Hepatocyte (in vitro differentiated cells): ENCODE measurements around the gene PLCB4. TPM values are rescaled to one million over a fixed set of nuclear protein-coding genes. Genes with fewer than 3 reads are reported as not detected.

Experiments used
- DNase-seq: peaks from one replicate; pipeline ENCODE4 v3.0.0-alpha.2; 2016; ENCODE audit warnings: low spot score
- H2AFZ ChIP-seq: fragments of 200-600 bp; sonication (generic); 2 replicates; pipeline ENCODE4 v1.6.0; 2016; ENCODE audit warnings: antibody characterized with exemption, mild to moderate bottlenecking
- H3K27ac ChIP-seq: fragments of 200-600 bp; sonication (generic); 2 replicates; pipeline ENCODE4 v1.5.1; 2016; ENCODE audit warnings: mild to moderate bottlenecking
- H3K27me3 ChIP-seq: fragments of 200-600 bp; sonication (generic); 2 replicates; pipeline ENCODE4 v1.6.1; 2016
- H3K36me3 ChIP-seq: fragments of 200-600 bp; sonication (generic); replicated peaks from 2 replicates; pipeline ENCODE4 v1.5.1; 2016; ENCODE audit warnings: low read depth; ENCODE audit not compliant: insufficient read depth
- H3K4me1 ChIP-seq: fragments of 200-600 bp; sonication (generic); 2 replicates; pipeline ENCODE4 v1.5.1; 2016; ENCODE audit warnings: mild to moderate bottlenecking, moderate library complexity; ENCODE audit not compliant: insufficient read depth
- H3K4me2 ChIP-seq: fragments of 200-600 bp; sonication (generic); 2 replicates; pipeline ENCODE4 v1.6.0; 2016
- H3K4me3 ChIP-seq: fragments of 200-600 bp; sonication (generic); 2 replicates; pipeline ENCODE4 v1.5.1; 2016; ENCODE audit warnings: mild to moderate bottlenecking
- H3K79me2 ChIP-seq: fragments of 200-600 bp; sonication (generic); 2 replicates; pipeline ENCODE4 v1.6.0; 2017; ENCODE audit warnings: mild to moderate bottlenecking
- H3K9me2 ChIP-seq: fragments of 200-600 bp; sonication (generic); replicated peaks from 2 replicates; pipeline ENCODE4 v1.6.0; 2017; ENCODE audit warnings: mild to moderate bottlenecking; ENCODE audit not compliant: insufficient read depth
- H3K9me3 ChIP-seq: fragments of 200-600 bp; sonication (generic); 2 replicates; pipeline ENCODE4 v1.5.1; 2016; ENCODE audit warnings: low read depth, mild to moderate bottlenecking
- H4K20me1 ChIP-seq: fragments of 200-600 bp; sonication (generic); 2 replicates; pipeline ENCODE4 v1.6.0; 2016; ENCODE audit warnings: mild to moderate bottlenecking; ENCODE audit not compliant: insufficient read depth, poor library complexity, severe bottlenecking
- CTCF ChIP-seq: fragments of 200-600 bp; sonication (generic); IDR thresholded peaks from 2 replicates; pipeline ENCODE4 v1.5.1; 2016; ENCODE audit warnings: antibody characterized with exemption, mild to moderate bottlenecking; ENCODE audit not compliant: poor library complexity
- EZH2 ChIP-seq: fragments of 200-600 bp; sonication (generic); IDR thresholded peaks from 2 replicates; pipeline ENCODE4 v1.6.1; 2016; ENCODE audit warnings: antibody characterized with exemption, mild to moderate bottlenecking, borderline replicate concordance
- EZH2phosphoT487 ChIP-seq: fragments of 200-600 bp; sonication (generic); IDR thresholded peaks from one replicate; pipeline ENCODE4 v1.6.1; 2018; ENCODE audit warnings: antibody characterized with exemption, mild to moderate bottlenecking, low read depth, moderate library complexity; ENCODE audit not compliant: unreplicated experiment, severe bottlenecking
- WGBS: methylation state at CpG from one replicate; pipeline ENCODE4 v1.1.6; 2016; ENCODE audit warnings: low lambda C conversion rate; ENCODE audit errors: missing lambda C conversion rate; 5-methylcytosine and 5-hydroxymethylcytosine counted together
- polyA plus RNA-seq: library from polyadenylated mRNA; unstranded; fragments of >200 nt; fragmentation: Nextera tagmentation; extraction: Ambion mirVana; gene quantifications from 2 replicates; pipeline ENCODE4 v1.2.1, GENCODE V29; 2016
- total RNA-seq: library from RNA; depleted of rRNA; stranded (reverse); fragments of >200 nt; gene quantifications from 2 replicates; pipeline ENCODE4 v1.2.3, GENCODE V29; 2014

Gene PLCB4
- total and polyA plus RNA-seq, 2 experiments from 2014 or later = 6.4 to 15.0 TPM

DNA sequence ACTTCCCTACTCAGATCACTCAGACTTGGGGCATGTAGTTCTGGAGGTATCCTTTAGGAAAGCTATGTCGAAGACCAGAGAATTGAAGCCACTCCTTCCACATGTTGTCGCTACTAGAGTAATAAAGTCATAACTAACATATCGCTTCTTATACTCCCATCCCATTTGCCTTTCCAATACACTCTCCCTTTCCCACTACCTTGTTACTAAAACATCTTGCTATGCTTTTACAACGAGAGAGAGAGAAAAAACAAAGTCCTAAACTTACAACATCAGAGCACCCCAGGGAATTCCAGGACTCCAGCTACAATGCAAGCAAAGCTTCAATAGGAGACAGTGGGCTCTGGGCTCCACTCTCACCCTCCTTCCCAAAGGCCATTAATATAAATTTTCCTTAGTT lies 440.4 kb downstream of the PLCB4 start:
- Histone ChIP-seq H3K9me3 (no peaks in the 10 kb centered on the region), H4K20me1 (no peaks in the 10 kb centered on the region), H3K4me2 (no peak overlapping the region), H3K4me1 (no peaks in the 10 kb centered on the region), H3K4me3 (no peak overlapping the region), H3K27me3 (peaks cover 98% of the 10 kb centered on the region), H3K79me2 (no peaks in the 10 kb centered on the region), H3K27ac (no peak overlapping the region), H3K36me3 (no peaks in the 10 kb centered on the region), H2AFZ (no peak overlapping the region), H3K9me2 (no peaks in the 10 kb centered on the region)
- WGBS = 49% methylated on average over 4 of the region's 4 CpGs
- no peak for DNase-seq
- TF ChIP-seq EZH2 (peak; percentile 26), CTCF (no peak), EZH2phosphoT487 (peak; percentile 41)

DNA sequence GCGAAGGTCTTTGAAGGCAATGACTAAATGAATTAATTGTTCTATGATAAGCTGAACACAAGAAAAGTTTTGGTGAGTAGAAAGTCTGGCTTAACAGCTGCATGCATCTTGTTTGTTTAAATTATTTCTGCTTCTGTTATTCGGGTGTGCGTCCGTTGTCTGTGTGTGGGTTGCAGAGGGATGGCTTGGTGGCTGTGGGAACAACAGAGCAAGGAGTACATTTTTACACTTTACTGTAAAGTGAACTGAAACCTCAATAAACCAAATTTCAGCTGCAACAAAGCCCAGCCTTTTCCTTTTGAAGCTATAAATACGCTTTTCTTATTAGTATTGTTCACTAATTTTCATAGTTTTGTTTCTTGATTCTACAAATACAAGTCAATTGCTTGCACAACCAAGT lies 442.0 kb downstream of the PLCB4 start:
- Histone ChIP-seq H3K4me3 (no peak overlapping the region), H4K20me1 (no peaks in the 10 kb centered on the region), H3K27me3 (peaks cover 100% of the 10 kb centered on the region), H3K36me3 (no peaks in the 10 kb centered on the region), H3K9me2 (no peaks in the 10 kb centered on the region), H3K4me2 (no peak overlapping the region), H3K79me2 (no peaks in the 10 kb centered on the region), H3K9me3 (no peaks in the 10 kb centered on the region), H3K4me1 (peaks cover 15% of the 10 kb centered on the region), H3K27ac (no peak overlapping the region), H2AFZ (no peak overlapping the region)
- 84% methylated on average over 5 of the region's 5 CpGs for WGBS
- no peak for DNase-seq
- TF ChIP-seq EZH2 (no peak), CTCF (no peak), EZH2phosphoT487 (no peak)

DNA sequence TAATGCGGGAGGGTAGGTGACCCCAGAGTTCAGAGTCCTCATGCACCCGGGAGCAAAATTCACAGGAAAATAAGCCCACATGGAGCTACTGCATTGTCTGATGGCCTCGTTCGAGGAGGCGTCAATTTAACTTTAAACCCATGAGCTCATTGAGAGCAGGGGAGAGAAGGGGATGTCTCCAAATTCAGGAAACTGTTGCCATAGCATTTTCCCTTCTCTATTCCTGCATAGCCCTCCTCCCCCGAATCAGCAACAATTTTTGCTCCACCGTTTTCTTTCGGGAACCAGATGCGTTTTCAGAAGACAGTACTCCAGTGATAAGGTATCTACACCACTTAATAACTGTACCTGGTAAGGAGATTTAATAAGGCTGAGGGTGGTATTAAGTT lies 445.2 kb downstream of the PLCB4 start:
- H3K79me2 ChIP-seq = no peaks in the 10 kb centered on the region
- H3K4me3 ChIP-seq = no peak overlapping the region
- H3K36me3 ChIP-seq = no peaks in the 10 kb centered on the region
- no peak for TF ChIP-seq EZH2
- no peak for TF ChIP-seq CTCF
- no peak for TF ChIP-seq EZH2phosphoT487
- no peaks in the 10 kb centered on the region for H3K9me2 ChIP-seq
- H4K20me1 ChIP-seq = no peaks in the 10 kb centered on the region
- 3% methylated on average over 9 of the region's 9 CpGs for WGBS
- DNase-seq = no peak
- peaks cover 100% of the 10 kb centered on the region for H3K27me3 ChIP-seq
- H3K27ac ChIP-seq = no peak overlapping the region
- peak overlapping the region; percentile 87 for H3K4me2 ChIP-seq
- no peak overlapping the region for H2AFZ ChIP-seq
- peaks cover 22% of the 10 kb centered on the region for H3K4me1 ChIP-seq
- H3K9me3 ChIP-seq = no peaks in the 10 kb centered on the region
